Lung (tissue), 12 donors: Measurements from ENCODE around the gene KRT24. TPM values are rescaled to one million over a fixed set of nuclear protein-coding genes. Genes with fewer than 3 reads are reported as not detected.

Experiments
- ATAC-seq: fragments of 200-7000 bp; cut with Tn5 transposase; one replicate; pipeline ENCODE4 v1.9.1; 2020; ENCODE audit warnings: moderate number of reproducible peaks; ENCODE audit not compliant: insufficient read depth, low FRiP score
- DNase-seq, 3 donors: peaks; one replicate each; pipeline ENCODE4 v3.0.0-alpha.2; 2013 to 2017
- H3K27ac ChIP-seq, 2 donors: one replicate each; pipeline ENCODE4 v1.5.1; 2013; ENCODE audit warnings: mild to moderate bottlenecking in 2 of 2, moderate library complexity in 2 of 2, control low read depth in 1 of 2, inconsistent platforms in 1 of 2, low read depth in 1 of 2, low read length in 1 of 2
- H3K27me3 ChIP-seq, 3 donors: one replicate each; pipeline ENCODE4 v1.5.1; 2013; ENCODE audit warnings: low read length in 2 of 3; ENCODE audit not compliant: control insufficient read depth in 3 of 3, insufficient read depth in 3 of 3
- H3K36me3 ChIP-seq, 4 donors: one replicate each; pipeline ENCODE4 v1.5.1; 2013; ENCODE audit warnings: low read length in 4 of 4, mild to moderate bottlenecking in 1 of 4, moderate library complexity in 1 of 4; ENCODE audit not compliant: control insufficient read depth in 4 of 4, insufficient read depth in 4 of 4
- H3K4me1 ChIP-seq, 5 donors: one replicate each; pipeline ENCODE4 v1.5.1; 2013; ENCODE audit warnings: low read length in 5 of 5, mild to moderate bottlenecking in 2 of 5, moderate library complexity in 1 of 5; ENCODE audit not compliant: control insufficient read depth in 5 of 5, insufficient read depth in 5 of 5
- H3K4me3 ChIP-seq: one replicate; pipeline ENCODE4 v1.5.1; 2013; ENCODE audit warnings: mild to moderate bottlenecking, control low read depth, moderate library complexity
- H3K9ac ChIP-seq, 2 donors: one replicate each; pipeline ENCODE4 v1.5.1; 2013; ENCODE audit warnings: low read length in 2 of 2, control low read depth in 1 of 2; ENCODE audit not compliant: insufficient read depth in 1 of 2
- H3K9me3 ChIP-seq, 4 donors: one replicate each; pipeline ENCODE4 v1.5.1; 2013; ENCODE audit warnings: low read length in 3 of 4, mild to moderate bottlenecking in 1 of 4, moderate library complexity in 1 of 4; ENCODE audit not compliant: control insufficient read depth in 4 of 4, insufficient read depth in 3 of 4
- WGBS, 2 donors: extraction: QIAGEN DNeasy Blood & Tissue Kit; methylation state at CpG; one replicate each; pipeline ENCODE4 v1.1.7; 2013; 5-methylcytosine and 5-hydroxymethylcytosine counted together
- polyA plus RNA-seq, 2 donors: library from polyadenylated mRNA; stranded (reverse); fragments of 200-250 nt; gene quantifications; one replicate each; pipeline ENCODE4 v1.2.1, GENCODE V29; 2013
- total RNA-seq, 2 donors: library from RNA; depleted of rRNA in 1 of 2; stranded (reverse); fragments of >200 nt in 1 of 2; gene quantifications; one replicate each; pipeline ENCODE4 v1.2.1, GENCODE V29; 2014 to 2021
- TF ChIP-seq, protein P1 (sequence below): IDR thresholded peaks from 2 replicates; pipeline ENCODE4 v1.5.1; 2012; ENCODE audit warnings: mild to moderate bottlenecking; ENCODE audit errors: control extremely low read depth, extremely low read depth
- donor health status: control.
- donor health status: control.
- donor health status: Bipolar disorder and iron deficiency.
- donor health status: healthy.
- donor health status: DM: yes; HTN: yes; CAD: no.

Gene KRT24
- total and polyA plus RNA-seq, 4 donors, result 0.05 to 0.08 TPM; not detected in 2

DNA sequence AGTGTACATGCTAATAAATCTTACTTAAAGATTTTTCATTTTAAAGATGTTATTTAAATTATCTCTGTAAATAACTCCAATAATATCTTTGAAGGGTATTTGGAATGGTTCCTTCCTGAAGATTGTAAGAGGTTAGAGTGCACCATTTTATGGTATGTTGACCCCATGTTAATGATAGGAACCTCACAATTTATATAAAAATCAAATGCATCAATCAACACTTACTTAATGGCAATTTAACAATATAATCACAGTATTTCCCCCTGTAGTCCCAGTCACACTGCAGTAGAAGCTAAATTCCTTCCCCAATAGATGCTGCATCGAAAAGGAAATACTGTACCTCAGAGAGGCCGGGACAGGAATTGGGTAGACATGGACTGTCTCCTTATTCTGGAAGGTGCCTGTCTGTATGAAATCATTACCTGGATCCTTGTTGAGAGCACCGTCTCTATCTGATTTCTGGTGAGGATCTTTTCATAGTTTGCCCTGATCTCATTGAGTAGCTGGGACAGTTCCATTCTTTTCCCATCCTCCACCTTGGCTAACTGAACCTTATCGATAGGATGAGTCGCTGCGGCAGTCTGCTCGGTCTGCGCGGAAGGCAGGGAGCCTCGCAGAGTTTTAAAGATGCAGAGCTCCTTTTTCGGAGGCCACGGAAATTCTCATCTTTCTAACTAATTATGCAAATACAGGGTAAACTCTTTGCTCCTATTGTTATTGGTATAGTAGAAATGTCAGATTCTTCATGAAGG lies 38.8 kb downstream of the KRT24 start, which contains the start of gene KRT222:
KRT222 (minus strand) TSS at position 596 of the 752 bp plus-strand sequence; CDS start at position 518, 78 bp downstream.
- H3K27me3 ChIP-seq, result peaks cover 0 to 13% (median 5%) of the 10 kb centered on the region in 3 donors
- H3K9ac ChIP-seq, result peak within 1 kb of the TSS in 1 of 2 donors; percentile 53
- WGBS, 2 donors, result 13 to 22% methylated on average over 12 of the region's 12 CpGs

DNA sequence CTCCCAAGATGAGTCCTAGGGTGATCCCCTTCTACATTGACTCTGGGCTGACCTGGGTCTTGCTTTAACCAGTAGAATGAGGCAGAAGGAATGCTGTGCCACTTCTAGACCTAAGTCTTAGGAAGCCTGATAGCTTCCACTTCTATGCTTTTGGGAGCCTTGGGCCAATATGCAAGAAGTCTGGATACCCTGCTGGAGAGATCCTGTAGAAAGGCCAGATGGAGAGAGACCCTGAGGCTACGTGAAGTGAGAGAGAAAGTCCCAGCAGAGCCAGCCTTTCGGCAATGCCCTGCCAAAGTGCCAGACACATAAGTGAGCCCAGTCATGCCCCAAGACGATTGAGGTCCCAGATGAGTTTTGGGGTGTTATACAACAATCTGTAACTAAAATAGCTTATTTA lies 40.3 kb downstream of the KRT24 start:
- Histone ChIP-seq H3K4me3 (no peak overlapping the region), H3K9me3 (no peaks in the 10 kb centered on the region), H3K27me3 (peaks cover 0 to 12% (median 5%) of the 10 kb centered on the region in 3 donors), H3K36me3 (no peaks in the 10 kb centered on the region), H3K27ac (no peak overlapping the region), H3K4me1 (no peaks in the 10 kb centered on the region), H3K9ac (no peak overlapping the region)
- TF ChIP-seq, protein P1, sequence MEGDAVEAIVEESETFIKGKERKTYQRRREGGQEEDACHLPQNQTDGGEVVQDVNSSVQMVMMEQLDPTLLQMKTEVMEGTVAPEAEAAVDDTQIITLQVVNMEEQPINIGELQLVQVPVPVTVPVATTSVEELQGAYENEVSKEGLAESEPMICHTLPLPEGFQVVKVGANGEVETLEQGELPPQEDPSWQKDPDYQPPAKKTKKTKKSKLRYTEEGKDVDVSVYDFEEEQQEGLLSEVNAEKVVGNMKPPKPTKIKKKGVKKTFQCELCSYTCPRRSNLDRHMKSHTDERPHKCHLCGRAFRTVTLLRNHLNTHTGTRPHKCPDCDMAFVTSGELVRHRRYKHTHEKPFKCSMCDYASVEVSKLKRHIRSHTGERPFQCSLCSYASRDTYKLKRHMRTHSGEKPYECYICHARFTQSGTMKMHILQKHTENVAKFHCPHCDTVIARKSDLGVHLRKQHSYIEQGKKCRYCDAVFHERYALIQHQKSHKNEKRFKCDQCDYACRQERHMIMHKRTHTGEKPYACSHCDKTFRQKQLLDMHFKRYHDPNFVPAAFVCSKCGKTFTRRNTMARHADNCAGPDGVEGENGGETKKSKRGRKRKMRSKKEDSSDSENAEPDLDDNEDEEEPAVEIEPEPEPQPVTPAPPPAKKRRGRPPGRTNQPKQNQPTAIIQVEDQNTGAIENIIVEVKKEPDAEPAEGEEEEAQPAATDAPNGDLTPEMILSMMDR, result no peak
- DNase-seq (no peak), ATAC-seq (no peak)
- WGBS, 2 donors, result 84 to 91% methylated on average over 3 of the region's 3 CpGs

More for the DNA sequence above, 38.8 kb downstream of the KRT24 start, which contains the start of gene KRT222:
- no peak within 1 kb of the TSS for H3K4me3 ChIP-seq
- no peaks in the 10 kb centered on the region for H3K36me3 ChIP-seq
- H3K27ac ChIP-seq, result no peak within 1 kb of the TSS
- H3K4me1 ChIP-seq, result no peaks in the 10 kb centered on the region
- DNase-seq, result no peak
- TF ChIP-seq, protein P1, result no peak
- no peaks in the 10 kb centered on the region for H3K9me3 ChIP-seq
- ATAC-seq, result no peak

DNA sequence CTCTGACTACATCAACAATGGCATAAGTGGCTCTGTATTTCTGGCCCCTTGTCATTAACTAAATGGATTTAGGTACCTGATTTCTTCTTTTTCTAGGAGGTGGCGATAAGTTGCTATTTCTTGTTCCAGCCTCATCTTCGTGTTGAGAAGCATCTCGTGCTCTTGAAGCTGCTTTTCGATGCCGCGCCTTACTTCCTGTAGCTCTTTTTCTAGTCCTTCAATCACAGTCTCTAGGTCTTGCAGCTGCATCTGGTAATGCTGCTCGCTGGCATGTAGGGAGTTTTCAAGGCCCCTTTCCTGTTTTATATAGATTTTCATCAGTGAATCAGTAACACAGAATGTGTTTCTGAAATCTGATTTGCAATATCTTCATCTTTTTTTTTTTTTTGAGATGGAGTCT lies 43.6 kb downstream of the KRT24 start:
- no peak for DNase-seq
- Histone ChIP-seq H3K27me3 (peaks cover 0 to 8% (median 3%) of the 10 kb centered on the region in 3 donors), H3K4me3 (no peak overlapping the region), H3K36me3 (no peaks in the 10 kb centered on the region), H3K9me3 (no peaks in the 10 kb centered on the region), H3K9ac (no peak overlapping the region), H3K27ac (no peak overlapping the region), H3K4me1 (no peaks in the 10 kb centered on the region)
- ATAC-seq, result no peak
- 79 to 85% methylated on average over 7 of the region's 7 CpGs for WGBS, 2 donors
- TF ChIP-seq, protein P1, result no peak
